Mucosa of descending colon (tissue), 3 donors: Measurements from ENCODE around the gene KRT12. TPM values are rescaled to one million over a fixed set of nuclear protein-coding genes. Genes with fewer than 3 reads are reported as not detected.

Experiments
- ATAC-seq: fragments of 200-7000 bp; cut with Tn5 transposase; one replicate; pipeline ENCODE4 v1.9.1; 2020; ENCODE audit warnings: mild to moderate bottlenecking, moderate library complexity
- DNase-seq, 3 donors: peaks; one replicate each; pipeline ENCODE4 v3.0.0-alpha.2; 2020
- H3K36me3 ChIP-seq: fragments of 200-600 bp; one replicate; pipeline ENCODE4 v1.8.0; 2021; ENCODE audit warnings: low read depth, mild to moderate bottlenecking
- H3K4me1 ChIP-seq: fragments of 200-600 bp; one replicate; pipeline ENCODE4 v1.8.0; 2021; ENCODE audit warnings: low read depth, mild to moderate bottlenecking
- H3K4me3 ChIP-seq: fragments of 200-600 bp; one replicate; pipeline ENCODE4 v1.8.0; 2021; ENCODE audit warnings: mild to moderate bottlenecking
- H3K9me3 ChIP-seq: fragments of 200-600 bp; one replicate; pipeline ENCODE4 v1.8.0; 2021; ENCODE audit warnings: mild to moderate bottlenecking
- intact Hi-C, 2 donors: fragments of 100-400 bp; cut with DNase I in 1 of 2; cut with micrococcal nuclease in 1 of 2; formaldehyde crosslinking; loops; one replicate each; pipeline versions ENCODE4 v1.11.0 to v1.11.1; 2022; cut with DNase I, micrococcal nuclease
- total RNA-seq, 3 donors: library from RNA; stranded (reverse); fragmentation: NEBNext Ultra II Directional in 2 of 3; extraction: Animal tissue kit (Norgen Biotek cat#: 25700) in 2 of 3; gene quantifications; one replicate each; pipeline versions ENCODE4 v1.2.1 to v1.2.4, GENCODE V29; 2021 to 2023
- TF ChIP-seq, protein P1 (sequence below): fragments of 200-600 bp; IDR thresholded peaks from one replicate; pipeline ENCODE4 v1.8.0; 2022; ENCODE audit warnings: antibody characterized with exemption, mild to moderate bottlenecking
- donor health status: DM: no; HTN: no; CAD: no; lungs with moderate emphysema.
- donor health status: DM: no; HTN: no; CAD: no.
- donor health status: DM: no; HTN: yes; CAD: no.

Gene KRT12
- total RNA-seq, 3 donors from 2014 or later, result 0.80 to 6.0 (median 2.5) TPM

DNA sequence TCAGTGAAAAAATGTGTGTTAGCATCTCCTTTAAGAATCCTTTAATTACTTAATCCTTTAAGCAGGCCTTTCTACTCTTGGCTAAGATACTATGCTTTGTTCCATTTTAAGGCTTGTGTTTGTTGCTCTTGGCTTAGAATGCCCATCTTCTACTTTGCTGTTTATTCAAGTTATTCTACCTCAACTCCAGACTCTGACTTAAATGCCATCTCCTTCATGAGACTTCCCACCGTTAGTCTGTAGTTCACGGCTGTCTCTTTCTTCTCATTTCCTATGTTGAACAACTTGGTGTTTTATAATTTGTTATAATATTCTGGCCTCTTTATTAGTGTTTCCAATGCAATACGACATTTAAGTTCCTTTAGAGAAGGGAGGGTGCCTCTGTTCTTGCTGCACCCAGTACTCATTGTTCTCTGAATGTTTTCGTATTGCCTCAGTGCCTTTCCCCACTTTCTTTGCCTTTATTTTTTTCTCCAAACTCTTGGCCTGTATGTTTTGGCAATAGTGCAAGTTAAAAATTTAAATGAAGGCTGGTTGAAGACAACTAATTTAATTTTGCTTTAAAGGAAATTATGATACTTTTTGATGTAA is 38.5 kb downstream of the KRT12 start:
- H3K36me3 ChIP-seq, result no peaks in the 10 kb centered on the region

DNA sequence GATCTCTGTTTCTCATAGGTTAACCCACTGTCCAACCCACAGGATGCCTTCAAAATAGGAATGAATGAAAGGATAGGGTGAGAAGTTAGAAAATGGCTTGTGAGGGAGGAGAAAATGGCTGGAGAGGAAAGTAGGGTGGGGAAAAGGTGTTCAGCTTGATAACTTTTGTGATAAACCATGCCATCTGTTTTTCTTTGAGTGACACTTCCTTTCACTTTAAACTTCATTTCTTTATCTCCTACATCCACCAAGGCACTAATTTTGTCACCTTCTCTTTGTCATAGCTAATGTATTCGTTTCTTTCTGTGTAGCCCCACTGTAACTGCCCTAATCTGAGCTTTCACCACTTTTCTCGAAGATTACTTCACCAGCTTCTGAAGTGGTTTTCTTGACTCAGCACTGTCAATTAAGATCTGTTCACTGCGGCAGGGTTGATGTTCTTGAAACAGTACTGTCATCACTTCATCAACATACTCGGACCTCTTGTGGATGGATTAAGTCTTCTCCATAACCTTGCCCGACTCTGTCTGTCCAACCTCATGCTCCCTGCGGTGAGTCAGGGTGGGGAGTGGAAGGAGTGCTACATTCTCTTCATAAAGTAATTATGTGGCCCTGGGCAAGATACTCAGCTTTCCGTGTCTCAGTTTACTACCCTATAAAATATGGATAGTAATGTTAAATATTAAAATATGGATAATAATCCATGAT is 39.1 kb downstream of the KRT12 start:
- intact Hi-C loops, result no loop called here
- no peak for ATAC-seq

More for the DNA sequence above, 38.5 kb downstream of the KRT12 start:
- ATAC-seq (no peak), DNase-seq (no peak)
- TF ChIP-seq, protein P1, sequence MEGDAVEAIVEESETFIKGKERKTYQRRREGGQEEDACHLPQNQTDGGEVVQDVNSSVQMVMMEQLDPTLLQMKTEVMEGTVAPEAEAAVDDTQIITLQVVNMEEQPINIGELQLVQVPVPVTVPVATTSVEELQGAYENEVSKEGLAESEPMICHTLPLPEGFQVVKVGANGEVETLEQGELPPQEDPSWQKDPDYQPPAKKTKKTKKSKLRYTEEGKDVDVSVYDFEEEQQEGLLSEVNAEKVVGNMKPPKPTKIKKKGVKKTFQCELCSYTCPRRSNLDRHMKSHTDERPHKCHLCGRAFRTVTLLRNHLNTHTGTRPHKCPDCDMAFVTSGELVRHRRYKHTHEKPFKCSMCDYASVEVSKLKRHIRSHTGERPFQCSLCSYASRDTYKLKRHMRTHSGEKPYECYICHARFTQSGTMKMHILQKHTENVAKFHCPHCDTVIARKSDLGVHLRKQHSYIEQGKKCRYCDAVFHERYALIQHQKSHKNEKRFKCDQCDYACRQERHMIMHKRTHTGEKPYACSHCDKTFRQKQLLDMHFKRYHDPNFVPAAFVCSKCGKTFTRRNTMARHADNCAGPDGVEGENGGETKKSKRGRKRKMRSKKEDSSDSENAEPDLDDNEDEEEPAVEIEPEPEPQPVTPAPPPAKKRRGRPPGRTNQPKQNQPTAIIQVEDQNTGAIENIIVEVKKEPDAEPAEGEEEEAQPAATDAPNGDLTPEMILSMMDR, result no peak
- no peaks in the 10 kb centered on the region for H3K4me1 ChIP-seq
- H3K4me3 ChIP-seq, result no peak overlapping the region
- intact Hi-C loops, result no loop called here
- no peaks in the 10 kb centered on the region for H3K9me3 ChIP-seq

DNA sequence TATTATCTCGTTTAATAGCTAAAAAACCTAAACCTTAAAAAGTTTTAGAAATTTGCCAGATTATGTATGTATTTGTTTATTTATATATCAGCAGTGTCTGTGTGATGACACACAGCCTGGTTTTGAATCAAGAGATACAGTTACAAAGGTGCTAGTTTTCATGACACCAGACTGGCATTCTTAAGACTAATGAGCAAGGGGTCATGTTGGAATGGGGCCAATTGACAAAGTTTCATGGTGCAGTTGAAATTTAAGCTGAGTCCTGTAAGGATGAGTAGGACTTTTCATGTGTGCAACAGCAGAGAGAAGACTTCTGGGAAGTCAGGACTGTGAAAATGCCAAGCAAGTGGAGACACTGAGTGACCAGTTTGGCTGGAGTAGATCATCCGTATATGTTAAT is 41.4 kb downstream of the KRT12 start:
- no peaks in the 10 kb centered on the region for H3K4me1 ChIP-seq
- TF ChIP-seq, protein P1, result no peak
- intact Hi-C loops, result no loop called here
- DNase-seq (no peak), ATAC-seq (no peak)
- H3K9me3 ChIP-seq, result no peaks in the 10 kb centered on the region
- H3K36me3 ChIP-seq, result no peaks in the 10 kb centered on the region
- H3K4me3 ChIP-seq, result no peak overlapping the region

More for the DNA sequence above, 39.1 kb downstream of the KRT12 start:
- DNase-seq, result no peak
- Histone ChIP-seq H3K4me1 (no peaks in the 10 kb centered on the region), H3K4me3 (no peak overlapping the region), H3K9me3 (no peaks in the 10 kb centered on the region), H3K36me3 (no peaks in the 10 kb centered on the region)
- TF ChIP-seq, protein P1, result no peak

DNA sequence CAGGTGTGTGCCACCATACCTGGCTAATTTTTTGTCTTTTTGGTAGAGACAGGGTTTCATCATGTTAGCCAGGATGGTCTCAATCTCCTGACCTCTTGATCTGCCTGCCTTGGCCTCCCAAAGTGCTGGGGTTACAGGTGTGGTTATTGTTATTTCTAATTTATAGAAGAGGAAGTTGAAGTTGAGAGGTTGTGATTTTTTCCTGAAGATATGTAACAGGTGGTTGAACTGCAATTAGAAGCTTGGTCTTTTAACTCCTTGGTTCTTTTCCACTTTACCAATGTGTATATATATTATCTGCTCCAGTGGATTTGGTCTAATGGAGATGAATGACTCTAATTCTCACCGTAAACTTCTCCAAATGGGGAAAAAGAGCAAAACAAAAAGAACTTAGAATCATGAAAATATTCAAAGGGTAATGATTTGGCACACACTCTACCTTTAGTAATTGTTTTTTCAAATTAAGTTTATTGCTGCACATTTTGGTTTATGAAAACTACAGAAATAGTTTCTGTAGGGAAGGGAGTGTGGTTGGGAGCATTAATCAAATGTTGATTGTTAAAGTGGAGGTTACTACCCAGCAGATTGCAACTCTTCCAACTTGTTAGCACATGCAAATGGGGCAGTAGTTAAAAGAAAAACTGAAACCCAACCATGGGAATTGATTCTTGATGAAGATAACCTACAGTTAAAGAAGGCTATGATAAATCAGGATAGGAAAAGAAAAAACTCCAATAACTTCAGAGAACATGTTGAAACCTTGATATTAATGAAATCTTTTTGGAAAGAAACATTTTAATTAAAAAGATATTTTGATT is 42.8 kb downstream of the KRT12 start:
- H3K9me3 ChIP-seq, result no peaks in the 10 kb centered on the region
- H3K4me3 ChIP-seq, result no peak overlapping the region
- TF ChIP-seq, protein P1, result no peak
- no peak for DNase-seq
- ATAC-seq, result no peak
- intact Hi-C loops, result no loop called here
- H3K4me1 ChIP-seq, result no peaks in the 10 kb centered on the region
- H3K36me3 ChIP-seq, result no peaks in the 10 kb centered on the region

DNA sequence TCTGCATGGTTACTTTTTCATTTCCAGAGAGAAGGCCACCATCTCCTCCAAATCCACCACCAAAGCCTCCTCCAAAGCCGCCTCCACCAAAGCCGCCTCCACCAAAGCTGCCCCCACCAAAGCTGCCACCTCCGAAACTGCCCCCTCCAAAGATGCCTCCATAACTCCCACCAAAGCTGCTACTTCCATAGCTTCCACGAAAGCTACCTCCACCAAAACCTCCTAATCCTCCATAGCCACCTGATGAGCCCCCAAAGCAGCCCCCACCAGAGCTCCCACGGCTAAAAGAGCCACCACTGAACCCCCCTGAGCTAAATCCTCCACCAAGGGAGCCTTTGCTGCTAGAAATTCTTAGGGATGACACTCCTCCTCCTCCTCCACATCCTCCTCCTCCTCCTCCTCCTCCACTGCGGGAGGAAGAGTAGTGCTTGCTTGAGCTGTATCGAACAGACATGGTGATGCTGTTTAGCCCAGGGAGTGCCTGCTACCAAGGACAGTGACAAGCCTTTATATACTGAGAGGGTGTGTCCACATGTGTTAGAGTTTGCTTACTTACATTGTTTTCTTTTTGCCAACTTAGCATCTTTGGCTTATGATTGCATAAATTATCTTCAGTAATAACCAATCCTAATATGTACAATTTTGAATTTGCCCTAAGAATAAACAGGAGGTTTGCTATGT is 44.8 kb downstream of the KRT12 start, which contains the start of gene KRT10:
Gene KRT10 (minus strand): TSS at position 483 of the 681 bp plus-strand sequence. CDS start 29 bp downstream, at position 454.
- no peak for ATAC-seq
- intact Hi-C loops, result no loop called here
- H3K9me3 ChIP-seq, result no peaks in the 10 kb centered on the region

More for the DNA sequence above, 44.8 kb downstream of the KRT12 start, which contains the start of gene KRT10:
- H3K4me3 ChIP-seq, result no peak within 1 kb of the TSS
- TF ChIP-seq, protein P1, result no peak
- no peak for DNase-seq
- H3K36me3 ChIP-seq, result no peaks in the 10 kb centered on the region
- H3K4me1 ChIP-seq, result no peaks in the 10 kb centered on the region
